NCI-H146 treated with DMSO at 0.1 percent for 48 hours (cell line): ENCODE results near the gene DCST2.

Experiments used
- DNase-seq: peaks from one replicate; lab custom pipeline; 2025; ENCODE audit not compliant: unreplicated experiment; lab: John Stamatoyannopoulos, UW

Gene DCST2

GRCh38 chr1:155070158-155070621 lies 36.6 kb upstream of the DCST2 start:
- DNase-seq = peak; percentile 64

DNA sequence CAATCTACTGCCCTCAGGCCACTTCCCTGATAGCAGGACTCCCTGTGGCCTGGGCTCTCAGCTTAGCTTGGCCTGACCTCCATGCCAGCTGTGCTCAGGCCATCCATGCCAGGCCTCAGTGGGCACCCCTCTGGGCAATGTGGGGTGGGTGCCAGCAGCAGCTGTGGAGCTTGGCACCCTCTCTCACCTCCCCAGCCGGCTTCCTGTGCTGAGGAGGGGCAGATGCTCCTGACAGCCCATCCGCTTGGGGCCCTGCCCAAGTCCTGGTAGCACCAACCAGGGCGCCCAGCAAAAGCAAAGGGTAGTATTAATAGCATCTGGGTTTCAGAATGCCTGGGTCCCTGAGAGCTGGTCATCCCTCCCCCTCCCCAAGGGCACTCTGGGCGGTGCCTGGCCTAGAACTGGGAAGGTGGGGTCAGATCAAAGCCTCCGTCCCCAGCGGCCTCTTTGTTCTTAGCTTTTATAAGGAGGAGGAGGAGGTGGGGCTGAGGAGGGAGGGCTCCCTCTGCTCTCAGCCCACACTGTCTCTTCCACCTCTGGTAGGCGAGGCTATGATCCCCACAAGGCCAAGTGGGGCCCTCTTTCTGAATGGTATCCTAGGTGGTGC lies 36.1 kb upstream of the DCST2 start:
- DNase-seq = peak; percentile 64

GRCh38 chr1:155068599-155068998 lies 35.0 kb upstream of the DCST2 start:
- no peak for DNase-seq

DNA sequence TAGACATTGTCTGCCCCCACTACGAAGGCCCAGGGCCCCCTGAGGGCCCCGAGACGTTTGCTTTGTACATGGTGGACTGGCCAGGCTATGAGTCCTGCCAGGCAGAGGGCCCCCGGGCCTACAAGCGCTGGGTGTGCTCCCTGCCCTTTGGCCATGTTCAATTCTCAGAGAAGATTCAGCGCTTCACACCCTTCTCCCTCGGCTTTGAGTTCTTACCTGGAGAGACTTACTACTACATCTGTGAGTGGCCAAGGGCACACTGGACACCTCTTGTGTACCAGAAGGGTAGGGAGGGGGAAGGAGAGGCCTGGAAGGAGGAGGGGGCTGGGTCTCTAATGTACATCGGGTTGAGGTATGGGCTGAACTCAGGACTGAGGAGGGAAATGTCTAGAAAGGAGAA lies 33.2 kb upstream of the DCST2 start:
- DNase-seq = no peak

- DNase-seq = no peak
These were observed 31.4 kb upstream of the DCST2 start for GRCh38 chr1:155064832-155065429.

DNA sequence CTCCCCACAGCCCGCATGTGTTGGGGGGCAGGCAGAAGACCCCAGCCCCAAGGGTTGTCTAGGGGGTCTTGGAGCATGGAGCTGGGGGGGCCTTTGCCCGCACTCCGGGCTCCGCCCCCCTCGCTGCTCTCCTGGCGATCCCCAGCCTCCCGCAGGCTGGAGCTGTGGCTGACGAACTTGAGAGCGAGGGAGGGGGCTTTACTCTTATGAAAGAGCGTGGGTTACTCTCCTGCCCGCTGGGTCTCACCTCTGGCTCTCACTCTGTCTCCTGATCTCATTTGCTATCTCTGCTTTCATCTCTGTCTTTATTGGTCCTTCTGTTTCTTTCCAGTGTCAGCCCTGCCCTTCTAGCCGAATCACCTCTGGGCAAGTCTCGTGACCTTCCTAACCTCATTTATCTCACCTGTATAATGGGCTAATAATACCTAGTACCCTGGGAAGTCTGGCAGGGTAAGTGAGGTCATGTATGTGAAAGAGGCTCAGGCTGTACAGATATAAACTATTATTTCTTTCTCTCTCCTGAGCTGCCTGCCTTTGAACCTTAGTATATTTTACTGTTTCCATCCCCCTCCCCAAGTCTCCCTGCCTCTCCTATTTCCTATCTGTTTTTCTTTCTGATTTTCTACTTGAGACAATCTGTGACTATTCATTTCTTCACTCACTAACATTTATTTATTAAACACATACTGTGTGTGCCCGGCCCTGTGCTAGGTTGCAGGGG lies 30.7 kb upstream of the DCST2 start:
- peak; percentile 5 for DNase-seq

GRCh38 chr1:155063550-155064110 lies 30.0 kb upstream of the DCST2 start, which contains the start of gene EFNA4:
TSS of gene EFNA4 (plus strand) at chr1:155063740. CDS start at chr1:155063824, 84 bp downstream.
- DNase-seq = peak; percentile 13

GRCh38 chr1:155062702-155063411 lies 29.3 kb upstream of the DCST2 start:
- no peak for DNase-seq

DNA sequence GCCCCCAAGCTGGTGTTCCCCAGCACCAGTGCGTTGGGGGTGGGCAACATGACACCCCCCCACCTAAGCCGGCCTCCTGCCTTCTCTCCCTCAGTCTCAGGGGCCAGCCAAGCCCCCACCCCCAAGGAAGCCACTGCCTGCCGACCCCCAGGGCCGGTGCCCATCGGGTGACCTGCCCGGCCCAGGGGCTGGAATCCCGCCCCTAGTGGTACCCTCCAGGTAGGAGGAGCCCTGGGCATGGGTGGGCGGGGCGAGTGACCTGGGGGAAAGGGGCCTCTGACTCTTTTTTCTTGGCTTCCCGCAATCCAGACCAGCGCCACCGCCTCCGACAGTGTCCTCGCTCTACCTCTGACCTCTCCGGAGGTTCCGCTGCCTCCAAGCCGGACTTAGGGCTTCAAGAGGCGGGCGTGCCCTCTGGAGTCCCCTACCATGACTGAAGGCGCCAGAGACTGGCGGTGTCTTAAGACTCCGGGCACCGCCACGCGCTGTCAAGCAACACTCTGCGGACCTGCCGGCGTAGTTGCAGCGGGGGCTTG lies 28.6 kb upstream of the DCST2 start:
- no peak for DNase-seq

DNA sequence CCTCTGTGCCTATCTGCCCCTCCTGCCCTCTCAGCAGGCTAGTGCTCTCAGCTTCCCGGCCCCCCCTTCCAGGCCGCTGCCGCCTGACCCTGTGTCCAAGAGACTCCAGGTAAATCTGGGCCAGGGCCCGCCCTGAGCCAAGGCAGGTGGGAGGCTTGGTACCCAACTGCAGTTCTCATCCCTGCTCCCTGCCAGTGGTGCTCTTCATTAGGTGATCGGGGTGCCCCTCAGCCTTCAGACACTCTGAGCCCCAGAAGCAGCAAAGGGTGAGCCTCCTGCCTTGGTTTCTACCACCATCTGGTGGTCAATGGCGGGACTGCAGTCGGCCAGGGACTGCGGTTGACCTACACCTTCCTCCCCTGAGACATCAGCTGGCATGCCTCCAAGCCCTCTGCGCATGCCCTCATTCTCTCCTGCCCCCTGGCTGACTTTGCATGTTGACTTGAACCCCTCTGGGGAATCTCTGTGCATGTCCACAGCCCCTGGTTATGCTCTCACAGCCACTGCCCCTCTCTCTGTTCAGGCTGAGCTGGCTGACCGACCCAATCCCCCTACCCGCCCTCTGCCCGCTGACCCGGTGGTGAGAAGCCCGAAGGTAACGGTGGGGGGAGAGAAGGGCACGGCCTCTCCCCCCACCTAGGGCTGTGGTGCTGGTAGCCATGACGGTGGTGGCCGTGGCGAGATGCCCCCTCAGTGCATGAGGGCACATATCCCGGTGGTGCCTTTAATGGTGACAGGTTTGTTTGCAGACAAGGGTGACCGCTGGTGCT lies 28.0 kb upstream of the DCST2 start:
- peak; percentile 42 for DNase-seq

DNA sequence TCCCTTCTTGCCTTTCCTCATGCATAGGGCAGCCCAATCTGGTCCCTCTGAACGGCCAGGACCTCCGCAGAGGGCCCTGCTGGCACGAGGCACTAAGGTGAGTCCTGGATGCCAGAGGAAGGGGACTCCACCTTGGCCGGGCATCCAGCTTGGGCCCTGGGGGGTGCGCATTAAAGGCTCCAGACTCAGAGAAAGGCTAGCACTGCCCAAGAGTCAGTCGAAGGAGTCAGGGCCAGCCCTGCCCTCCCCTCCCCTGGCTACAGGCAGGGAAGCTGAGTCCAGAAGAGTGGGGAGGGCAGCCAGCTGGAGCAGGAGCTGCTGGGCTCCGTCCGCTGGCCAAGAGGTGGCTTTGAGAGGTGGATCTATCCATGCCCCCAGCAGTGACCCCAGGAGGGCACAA lies 27.2 kb upstream of the DCST2 start:
- DNase-seq = no peak

GRCh38 chr1:155057788-155058211 lies 24.2 kb upstream of the DCST2 start:
- DNase-seq = no peak

DNA sequence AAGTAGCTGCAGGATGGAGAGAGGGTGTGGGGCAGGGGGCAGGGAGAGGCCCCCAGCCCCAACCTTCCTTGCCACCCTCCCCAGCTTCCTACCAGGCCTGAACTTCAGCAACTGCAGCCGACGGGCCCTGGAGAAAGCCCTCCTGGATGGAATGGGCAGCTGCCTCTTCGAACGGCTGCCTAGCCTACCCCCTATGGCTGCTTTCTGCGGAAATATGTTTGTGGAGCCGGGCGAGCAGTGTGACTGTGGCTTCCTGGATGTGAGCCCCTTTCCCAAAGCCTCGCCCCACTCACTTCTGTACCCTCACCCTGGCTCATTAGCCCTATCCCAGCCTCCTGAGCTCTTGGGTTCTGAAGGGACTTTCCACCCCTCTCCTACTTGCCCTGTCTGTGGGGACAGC lies 23.5 kb upstream of the DCST2 start:
- DNase-seq = no peak

DNA sequence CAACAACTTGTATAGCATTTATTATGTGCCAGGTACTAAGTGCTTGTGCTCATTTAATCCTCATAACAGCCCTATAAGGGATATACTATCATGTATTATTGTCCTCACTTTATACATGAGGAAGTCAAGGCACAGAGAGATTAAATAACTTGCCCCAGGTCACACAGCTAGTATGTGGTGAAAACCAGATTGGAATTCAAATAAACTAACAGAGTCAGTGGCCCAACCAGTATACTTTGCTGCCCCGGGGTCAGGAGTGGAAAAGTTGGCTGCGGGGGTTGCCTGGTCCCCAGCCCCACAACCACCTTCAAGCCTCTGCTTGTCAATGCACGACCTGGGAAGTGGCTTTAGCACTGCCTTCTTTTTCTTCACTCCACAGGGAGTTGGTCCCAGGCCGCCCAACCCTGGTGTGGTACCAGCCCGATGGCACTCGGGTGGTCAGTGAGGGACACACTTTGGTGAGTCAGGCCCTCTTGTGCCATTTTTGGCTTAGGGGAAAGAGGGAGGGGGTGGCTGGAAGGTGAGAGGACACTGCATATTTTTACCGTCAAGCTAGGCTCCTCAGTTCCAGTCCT lies 20.0 kb upstream of the DCST2 start:
- no peak for DNase-seq

DNA sequence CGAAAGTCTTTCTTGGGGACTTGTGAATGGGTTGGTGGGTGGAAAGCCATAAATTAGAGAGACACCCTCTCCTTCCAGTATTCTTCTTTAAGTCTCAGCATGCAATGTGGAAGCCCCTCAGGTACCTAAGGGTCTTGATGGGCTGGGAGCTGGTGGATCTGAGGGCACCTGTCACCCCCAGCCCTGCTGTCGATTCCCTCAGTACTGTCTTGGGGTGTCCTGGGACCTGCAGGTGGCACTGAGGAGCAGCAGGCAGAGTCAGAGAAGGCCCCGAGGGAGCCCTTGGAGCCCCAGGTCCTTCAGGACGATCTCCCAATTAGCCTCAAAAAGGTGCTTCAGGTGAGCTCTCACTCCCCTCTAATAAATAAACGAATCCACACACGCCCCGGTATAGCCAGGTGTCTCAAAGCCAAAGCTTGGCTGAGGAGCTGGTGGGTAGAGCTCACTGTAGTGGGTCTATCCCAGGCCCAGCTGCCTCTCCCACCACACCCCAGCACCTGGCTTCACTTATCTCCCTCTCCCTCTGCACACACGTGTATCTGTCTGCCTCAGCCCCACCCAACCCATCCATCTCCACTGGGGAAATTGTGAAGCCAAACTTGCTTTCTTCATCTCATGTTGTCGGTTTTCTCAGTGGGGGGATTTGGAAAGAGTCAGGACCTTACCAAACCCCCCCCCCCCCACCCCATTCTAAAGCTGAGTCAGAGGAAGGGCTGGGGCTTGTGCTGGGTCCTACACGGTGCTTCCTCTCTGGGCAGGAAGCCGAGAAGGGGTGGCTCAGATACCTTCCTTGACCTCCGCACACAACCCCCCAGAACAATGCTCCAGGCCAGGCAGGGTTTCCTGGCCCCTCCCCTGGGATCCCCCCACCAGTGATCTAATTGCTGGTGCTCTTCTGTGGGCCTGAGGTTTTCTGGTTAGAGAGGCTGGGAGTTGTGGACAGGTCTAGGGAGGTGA lies 19.1 kb upstream of the DCST2 start:
- DNase-seq = no peak

DNA sequence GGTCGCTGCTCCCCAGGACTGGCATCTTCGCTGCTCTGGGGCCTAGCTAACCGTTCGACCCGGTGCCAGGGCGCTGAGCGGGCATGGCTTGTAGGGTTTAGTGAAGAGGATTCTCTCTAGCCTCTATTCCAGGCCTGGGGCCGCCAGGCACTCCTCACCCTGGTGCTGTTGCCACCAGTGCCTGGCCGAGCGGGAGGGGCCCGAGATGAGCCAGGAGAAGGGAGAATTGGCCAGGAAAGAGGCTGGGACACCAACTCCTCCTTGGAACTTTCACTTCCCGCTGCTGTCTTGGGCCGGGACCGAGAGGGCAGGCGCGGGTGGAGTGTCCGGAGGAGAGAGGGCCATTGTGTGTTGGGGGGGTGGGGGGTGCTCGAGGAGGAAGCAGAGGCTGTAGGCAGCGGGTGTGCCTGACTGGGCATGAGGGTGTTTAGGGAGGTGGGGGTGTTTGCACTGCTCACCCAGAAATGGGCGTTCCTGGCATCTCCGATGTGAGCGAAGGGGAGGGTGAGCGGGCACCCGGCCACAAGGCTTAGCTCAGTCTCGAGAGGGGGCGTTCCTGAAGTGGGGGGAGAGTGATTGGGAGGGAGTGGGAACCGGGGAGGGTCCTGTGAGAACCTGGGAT lies 18.3 kb upstream of the DCST2 start:
- DNase-seq = peak; percentile 8

DNA sequence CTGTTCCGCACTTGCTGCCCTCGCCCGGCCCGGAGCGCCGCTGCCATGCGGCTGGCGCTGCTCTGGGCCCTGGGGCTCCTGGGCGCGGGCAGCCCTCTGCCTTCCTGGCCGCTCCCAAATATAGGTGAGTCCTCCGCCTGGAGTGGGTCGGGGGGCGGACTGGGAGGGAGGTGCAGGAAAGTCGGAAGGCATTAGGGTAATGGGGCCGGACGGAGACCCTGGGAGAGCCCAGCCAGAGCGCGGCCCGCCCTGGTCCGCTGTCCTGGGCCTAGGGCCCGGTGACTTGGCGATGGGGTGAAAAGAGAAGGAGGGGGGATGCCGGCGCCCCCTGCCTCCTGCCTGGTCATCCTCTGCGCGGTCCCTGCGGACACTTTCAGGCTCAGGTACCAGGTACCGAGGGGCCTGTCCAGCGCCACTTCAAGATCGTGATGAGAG lies 17.8 kb upstream of the DCST2 start:
- no peak for DNase-seq
